GM21447 (cell line): ENCODE data around the gene LAMTOR4.
"Not testable (repeated sequence)": the region's sequence is repeated elsewhere in the genome, so short reads cannot be mapped to it uniquely, and the experiment has no call there.

Experiments
- ATAC-seq: cut with Tn5 transposase; IDR thresholded peaks from one replicate; pipeline ENCODE4 v1.9.1; 2021; ENCODE audit not compliant: unreplicated experiment

LAMTOR4 gene

DNA sequence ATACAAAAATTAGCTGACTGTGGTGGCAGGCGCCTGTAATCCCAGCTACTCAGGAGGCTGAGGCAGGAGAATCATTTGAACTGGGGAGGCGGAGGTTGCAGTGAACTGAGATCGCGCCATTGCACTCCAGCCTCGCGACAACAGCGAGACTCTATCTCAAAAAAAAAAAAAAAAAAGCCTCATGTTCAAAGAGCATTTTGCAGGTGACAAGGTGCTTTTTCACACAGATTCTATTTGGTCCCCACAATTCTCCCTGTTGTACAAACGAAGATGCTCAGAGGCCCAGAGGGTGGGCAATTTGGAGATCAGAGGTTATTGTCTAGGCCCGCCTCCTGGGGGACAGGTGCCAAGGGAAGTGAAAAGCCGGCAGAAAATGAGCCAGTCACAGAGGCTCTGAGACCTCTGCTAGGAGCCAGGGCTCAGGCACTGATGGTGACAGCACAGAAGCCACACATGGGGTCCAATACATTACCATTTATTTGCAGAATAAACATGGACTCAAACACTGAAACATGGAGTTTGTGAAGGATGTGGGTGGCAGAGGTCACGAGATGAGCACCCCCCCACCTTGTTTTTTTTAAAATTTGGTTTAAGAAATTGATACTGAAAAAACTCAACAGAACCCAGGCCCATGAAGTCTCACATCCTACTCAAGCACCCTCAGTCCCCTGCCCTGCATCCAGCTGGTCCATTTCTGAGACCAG lies 20.6 kb downstream of the LAMTOR4 start:
- ATAC-seq, result no peak

DNA sequence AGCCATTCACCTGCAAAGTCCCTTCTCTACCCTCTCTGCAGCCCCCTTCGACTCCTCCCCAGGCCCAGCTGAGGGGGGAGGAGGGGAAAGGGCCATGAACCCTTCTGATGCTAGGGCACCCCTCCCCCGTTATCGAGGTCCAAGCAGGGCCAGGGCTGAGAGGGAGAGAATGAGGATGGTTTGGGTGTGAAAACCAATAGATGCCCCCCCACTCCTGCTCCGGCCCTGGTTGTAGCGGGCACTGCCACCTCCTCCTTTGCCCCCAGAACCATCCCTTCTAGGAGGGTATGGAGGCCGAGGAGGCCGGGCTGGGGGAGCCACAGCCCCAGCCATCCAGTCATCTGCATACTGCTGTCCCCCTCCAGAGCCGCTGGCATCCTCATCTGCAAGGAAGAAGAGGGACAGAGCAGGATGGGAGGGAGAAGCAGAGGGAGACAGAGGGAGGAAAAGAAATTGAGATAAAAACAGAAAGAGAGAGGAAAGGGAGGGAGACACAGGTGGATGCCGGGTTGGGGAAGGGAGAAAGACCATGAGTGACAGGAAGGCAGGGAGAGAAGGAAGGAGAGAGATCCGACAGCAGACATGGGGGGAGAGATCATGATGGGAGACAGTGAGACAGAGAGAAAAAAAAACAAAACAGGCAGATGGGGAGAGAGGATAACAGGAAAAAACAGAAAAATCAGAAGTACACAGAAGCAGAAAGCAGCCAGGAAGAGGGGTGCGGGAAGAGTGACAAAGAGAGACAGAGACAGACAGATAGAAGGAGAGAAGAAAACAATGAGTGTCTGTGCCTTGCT lies 21.6 kb downstream of the LAMTOR4 start:
- ATAC-seq, result no peak

DNA sequence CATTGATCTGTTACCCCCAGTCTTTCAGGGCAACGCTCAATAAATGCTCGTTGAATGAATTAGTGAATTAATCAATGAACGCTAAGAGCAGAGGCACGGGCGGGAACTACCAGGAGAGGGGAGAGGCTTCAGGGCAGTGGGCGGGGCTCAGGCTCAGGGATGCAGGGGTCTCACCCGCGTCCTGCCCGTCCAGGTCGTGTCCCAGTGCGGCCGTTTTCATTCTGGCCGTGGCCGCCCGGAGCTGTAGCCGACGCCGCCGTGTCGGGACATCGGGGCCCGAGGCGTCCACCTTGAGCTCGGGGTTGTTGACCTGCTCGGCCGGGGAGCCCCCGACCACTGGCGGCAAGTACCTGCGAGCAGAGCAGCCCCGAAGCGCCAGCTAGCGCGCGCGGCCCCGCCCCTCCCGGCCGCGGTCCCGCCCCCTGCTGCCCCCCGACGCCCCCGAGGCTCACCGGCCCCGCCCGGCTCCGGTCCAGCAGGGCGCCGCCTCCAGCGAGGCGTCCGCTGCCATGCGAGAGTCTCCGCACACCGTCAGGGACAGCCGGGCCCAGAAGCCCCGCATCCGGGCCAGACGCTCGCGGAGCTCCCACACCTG lies 22.5 kb downstream of the LAMTOR4 start:
- ATAC-seq, result no peak

DNA sequence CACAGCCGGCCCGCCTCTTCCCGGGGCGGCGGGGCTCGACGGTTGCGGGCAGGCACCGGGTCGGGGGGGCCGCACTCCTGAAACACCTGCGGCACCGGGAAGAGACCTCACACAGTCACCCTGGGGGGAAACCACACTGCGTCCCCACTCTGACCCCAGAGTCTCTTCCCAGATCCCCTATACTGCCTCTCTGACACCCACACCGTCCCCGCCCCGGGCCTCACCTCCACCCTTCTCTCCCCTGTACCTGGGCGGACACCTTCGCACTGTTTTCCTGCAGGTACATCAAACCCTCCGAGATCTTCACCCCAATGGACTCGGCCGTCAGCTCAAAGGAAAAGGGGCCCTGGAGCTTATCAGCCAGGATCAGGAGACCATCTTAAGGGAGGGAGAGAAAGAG lies 23.1 kb downstream of the LAMTOR4 start:
- ATAC-seq, result no peak

DNA sequence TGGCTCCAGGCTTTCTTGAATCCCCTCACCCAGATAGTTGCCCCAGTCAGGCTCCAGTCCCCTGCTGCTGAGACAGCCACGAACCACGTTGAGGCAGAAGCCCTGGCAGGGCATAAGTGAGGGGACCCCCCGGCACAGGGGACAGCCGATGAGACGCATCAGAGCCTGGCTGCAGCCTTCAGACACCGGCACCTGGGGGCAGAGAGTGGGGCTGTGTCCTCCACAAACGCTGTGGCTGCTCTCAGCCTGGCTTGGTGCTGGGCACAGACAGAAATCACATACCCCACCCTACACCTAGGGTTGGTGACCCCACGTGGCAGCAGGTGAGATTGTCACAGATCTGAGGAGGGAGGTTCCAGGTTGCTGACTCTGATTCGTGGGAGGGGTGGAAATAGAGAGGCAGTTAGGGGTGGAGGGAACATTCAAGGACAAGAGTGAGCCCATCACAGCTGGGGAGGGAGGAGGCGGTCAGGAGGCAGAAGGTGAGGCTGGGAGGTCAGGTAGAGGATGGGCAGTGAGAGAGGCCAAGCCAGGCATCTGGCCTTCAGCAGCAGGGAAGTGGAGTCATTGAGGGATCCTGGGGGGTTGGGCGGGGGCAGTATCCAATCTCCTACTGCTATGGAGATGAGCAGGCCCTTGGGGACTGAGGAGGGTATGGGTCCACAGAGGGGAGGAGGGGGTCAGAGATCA lies 25.2 kb downstream of the LAMTOR4 start:
- no peak for ATAC-seq

DNA sequence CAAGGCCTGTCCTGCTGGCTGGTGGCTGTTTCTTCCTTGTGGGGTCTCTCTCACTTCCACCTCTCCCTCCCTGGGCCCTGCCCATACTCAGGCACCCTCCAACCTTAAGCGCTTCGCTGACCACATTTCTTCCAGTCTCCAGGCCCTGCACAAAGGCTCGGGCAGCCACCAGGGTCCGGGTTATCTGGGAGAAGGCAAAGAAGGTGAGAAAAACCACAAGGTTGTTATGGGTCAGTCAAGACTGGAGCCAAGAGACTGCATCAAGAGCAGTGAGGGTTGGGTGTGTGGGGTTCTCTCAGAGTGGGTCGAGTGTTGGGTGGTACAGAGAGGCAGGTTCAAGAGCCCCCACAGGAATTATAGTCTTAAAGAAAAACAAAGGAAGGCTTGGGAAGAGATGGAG lies 25.9 kb downstream of the LAMTOR4 start:
- no peak for ATAC-seq

DNA sequence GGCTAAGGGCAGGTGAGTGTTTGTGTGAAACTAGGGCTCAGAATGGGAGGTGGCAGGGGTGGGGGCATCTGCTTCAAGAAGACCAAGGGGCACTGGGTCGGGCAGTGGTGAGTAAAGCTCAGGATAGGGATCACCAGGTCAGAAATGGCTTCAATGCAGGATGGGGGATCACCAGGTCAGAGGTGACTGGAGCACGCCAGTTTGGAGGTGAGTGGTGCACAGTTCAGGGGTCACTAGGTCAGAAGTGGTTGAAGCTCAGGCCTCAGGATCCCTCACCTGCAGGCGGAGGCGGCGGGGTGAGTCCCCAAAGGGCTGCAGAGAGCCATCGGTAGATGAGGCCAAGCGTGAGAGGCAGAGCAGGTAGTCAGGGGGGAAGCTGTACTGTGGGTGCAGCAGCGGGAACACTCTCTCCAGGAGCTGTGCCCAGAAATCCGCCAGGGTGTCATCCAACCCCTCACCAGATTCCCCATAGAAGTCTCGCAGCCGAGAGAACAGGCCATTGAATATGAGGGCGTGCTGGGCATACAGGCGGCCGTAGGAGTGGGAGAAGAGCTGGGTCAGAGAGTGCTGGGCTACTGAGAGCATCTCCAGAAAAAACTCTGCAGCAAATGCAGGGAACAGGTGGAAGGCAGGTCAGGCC lies 26.7 kb downstream of the LAMTOR4 start:
- ATAC-seq, result no peak

DNA sequence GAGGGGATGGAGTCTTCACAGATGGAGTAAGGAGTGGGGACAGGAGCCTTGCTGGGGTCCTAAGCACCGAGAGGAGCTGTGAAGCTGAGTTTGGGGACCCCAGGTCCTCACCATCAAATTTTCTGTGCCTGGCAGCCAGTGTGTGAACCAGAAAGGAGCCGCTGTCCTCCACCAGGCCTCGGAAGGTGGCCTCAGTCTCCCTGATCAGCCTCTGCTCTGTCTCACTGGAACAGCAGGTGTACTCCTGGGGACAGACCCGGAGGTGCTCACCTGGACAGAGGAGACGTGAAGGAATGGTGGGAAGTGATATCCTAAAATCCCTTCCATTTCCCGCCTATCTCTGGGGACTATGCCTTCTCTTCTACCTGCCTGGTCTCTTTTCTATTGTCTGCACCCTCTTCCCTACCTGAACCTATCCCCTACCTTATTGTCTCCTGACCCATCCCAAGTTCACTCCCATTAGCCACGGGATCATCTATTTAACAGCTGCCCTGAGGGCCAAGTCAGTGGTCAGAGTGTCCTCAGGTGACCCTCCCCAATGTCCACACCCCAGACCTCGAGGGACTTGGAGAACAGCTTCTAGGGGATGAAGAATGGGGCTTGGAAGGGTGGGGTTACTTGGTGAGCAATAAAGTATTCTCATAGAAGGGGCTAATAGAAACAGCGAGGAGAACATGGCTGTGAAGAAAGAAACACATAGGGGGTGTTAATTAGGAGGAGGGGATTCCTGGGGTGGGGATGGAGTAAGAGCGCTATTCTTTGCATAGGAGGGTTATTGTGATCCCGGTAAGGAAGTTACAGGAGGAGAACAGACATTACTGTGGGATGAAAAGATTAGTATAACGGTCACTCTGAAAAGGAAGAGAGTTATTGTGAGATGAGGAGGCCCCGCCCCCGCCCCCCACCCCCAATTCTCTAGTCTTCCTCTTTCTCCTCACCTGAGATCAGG lies 27.7 kb downstream of the LAMTOR4 start:
- no peak for ATAC-seq

DNA sequence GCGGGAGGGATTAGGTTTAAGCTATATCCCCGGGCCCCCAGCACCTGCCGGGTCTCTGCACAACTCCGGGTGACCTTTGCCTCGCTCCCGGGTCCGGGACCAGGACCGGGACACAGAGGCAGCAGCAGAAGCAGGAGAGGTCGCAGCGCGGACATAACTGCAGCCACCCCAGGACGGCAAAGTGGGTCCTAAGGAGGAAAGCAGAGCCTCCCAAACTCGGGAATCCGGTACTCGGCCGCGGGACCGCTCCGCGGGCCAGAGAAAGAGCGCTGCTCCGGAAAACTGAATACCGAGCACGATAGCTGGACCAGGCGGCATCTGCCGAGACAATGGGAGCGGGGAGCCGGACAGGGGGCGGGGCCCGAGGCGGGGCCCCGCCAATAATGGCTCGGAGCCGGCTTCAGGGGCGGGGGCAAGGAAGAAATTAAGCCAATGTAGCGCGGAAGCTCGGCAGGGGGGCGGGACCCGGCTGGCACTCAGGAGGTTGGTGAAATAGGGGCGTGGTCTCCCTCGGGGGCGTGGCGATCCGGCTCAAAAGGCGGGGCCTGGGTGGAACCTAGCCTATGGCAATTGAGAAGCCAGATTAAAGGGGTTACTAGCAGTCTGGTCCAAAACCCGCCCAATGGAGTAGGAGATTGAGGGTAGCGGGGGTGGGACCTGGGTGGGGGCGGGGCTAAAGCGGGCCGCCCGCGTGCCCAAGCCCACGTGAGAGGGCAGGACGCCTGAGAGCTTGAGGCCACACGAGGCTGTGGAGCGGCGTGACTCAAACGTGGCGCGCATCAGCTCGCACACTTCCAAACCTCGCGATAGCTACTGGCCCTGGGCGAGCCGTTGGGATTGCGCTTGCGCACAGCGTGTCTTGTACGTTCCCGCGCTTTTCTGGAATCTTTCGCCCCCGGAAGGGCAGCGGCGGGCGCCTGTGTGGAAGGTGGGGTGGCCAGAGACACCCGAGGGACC lies 28.6 kb downstream of the LAMTOR4 start, which contains the start of the genes GPC2 and STAG3:
TSS of gene GPC2 (minus strand) at position 337 of the 957 bp plus-strand sequence. CDS start at position 155, 182 bp downstream.
TSS of gene STAG3 (plus strand) at position 874 of the 957 bp plus-strand sequence. CDS start 2,639 bp downstream, outside the sequence.
- peak; percentile 92 for ATAC-seq

DNA sequence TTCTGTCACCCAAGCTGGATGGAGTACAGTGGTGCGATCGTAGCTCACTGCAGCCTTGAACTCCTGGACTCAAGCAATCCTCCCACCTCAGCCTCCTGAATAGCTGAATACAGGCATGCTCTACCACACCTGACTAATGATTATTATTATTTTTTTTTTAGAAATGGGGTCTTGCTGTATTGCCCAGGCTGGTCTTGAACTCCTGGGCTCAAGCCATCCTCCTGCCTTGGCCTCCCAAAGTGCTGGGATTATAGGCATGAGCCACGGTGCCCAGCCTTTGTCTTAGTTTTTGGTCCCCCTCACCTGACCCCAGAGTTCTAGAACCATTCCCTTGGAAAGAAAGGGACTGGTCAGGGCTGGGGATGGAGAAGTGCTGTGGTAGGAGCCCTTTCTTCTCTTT lies 31.4 kb downstream of the LAMTOR4 start:
- ATAC-seq, result not testable (repeated sequence)

DNA sequence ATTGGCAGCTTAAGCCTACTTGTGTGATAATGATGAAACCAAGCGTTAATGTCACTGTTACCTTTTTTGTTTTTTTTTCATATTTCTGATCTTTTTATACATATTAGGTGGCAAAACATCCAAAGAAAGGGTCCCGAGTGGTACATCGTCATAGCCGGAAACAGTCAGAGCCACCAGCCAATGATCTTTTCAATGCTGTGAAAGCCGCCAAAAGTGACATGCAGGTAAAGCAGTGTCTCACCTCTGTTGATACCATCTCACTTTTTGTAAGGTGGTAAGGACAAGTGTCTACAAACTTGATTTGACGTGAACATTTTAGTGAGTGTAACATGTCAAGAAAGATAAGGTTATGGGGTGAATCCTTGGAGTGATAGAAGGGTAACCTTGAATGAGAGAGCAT lies 33.9 kb downstream of the LAMTOR4 start:
- ATAC-seq, result not testable (repeated sequence)

DNA sequence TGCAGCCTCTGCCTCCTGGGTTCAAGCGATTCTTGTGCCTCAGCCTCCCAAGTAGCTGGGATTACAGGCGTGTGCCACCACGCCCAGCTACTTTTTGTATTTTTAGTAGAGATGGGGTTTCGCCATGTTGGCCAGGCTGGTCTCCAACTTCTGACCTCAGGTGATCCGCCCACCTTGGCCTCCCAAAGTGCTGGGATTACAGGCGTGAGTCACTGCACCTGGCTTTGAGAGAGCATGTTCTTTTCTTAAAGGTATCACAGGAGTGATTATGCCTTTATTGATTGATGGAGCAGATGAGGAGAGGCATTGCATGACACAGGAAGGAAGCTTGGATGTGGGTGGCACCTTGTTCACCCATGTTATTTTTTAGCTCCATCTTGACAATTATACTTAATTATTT lies 34.4 kb downstream of the LAMTOR4 start:
- not testable (repeated sequence) for ATAC-seq

DNA sequence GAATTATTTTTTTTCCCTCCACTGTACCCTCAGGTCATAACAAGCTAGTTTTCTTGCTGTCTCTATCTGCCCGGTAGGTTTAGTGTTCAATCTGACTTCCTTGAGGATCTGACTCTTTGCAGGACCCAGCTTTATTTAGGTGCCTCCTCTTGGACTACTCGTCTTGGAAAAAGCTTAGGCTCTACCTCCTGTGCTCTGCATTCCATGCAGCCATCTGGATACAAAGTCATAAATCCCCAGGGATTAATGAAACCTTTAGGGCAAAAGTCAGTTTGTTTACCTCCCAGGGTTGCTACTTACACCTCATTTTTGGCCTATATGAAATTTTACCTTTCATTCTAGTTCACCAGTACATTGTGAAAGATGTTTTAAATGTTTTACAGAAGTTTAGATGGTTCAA lies 37.0 kb downstream of the LAMTOR4 start:
- no peak for ATAC-seq

DNA sequence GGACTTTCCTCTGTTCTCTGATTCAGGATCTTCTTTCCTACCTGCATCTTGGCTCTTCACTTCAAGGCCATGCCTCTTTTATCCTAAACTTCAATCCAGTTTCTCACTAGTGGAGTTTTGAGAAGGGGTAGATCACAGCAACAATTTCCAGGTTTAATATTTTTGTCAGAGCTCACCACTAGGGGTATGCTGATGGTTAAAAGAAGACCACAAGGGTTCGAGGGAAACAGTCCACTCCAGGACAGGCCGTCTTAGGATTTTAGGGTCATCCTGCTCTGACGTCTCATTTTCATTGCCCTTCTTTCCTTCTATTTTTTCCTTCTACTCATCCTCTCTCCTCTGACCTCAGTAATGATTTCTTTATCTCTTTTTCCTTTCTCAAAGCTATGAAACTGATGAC lies 40.3 kb downstream of the LAMTOR4 start:
- ATAC-seq, result no peak

DNA sequence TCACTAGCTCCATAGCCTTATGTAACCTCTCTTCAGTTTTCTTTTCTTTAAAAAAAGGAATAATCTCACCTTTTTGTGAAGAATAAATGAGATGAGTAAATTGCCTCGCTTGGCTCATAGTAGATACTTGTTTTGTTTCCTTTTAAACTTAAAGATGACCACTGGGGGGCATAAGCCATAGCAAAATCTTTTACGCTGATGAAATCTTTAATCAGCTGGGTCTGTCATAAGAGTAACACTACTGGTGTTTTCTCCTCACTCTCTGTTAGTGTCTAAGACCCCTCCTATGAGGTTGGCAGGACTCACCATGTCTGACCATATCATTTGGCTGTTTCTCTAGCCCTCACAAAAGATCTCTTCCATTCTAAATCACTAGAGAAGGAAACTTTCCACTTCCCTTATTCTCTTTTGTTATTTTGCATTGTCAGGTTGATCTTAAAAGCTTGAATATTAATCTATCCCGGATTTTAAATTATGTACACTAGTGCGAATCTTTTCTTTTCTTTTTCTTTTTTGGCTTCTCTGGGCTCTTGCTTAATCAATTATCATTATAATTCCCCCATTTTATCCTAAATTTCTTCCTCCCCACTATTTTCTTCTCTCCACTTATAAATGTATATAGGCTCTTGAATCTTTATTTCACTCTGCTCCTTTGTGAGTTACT lies 41.5 kb downstream of the LAMTOR4 start:
- ATAC-seq, result no peak

DNA sequence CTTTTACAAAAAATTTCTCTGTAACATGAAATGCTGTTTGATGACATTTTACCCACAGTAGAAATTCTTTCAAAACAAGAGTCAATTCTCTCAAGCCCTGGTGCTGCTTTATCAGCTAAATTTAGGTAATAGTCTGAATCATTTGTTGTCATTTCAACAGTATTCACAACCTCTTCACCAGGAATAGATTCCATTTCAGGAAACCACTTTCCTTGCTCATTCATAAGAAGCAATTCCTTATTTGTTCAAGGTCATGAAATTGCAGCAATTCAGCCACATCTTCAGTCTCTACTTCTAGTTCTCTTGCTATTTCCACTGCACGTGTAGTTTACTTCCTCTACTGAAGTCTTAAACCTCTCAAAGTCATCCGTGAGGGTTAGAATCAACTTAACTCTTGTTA lies 43.1 kb downstream of the LAMTOR4 start:
- ATAC-seq, result no peak

DNA sequence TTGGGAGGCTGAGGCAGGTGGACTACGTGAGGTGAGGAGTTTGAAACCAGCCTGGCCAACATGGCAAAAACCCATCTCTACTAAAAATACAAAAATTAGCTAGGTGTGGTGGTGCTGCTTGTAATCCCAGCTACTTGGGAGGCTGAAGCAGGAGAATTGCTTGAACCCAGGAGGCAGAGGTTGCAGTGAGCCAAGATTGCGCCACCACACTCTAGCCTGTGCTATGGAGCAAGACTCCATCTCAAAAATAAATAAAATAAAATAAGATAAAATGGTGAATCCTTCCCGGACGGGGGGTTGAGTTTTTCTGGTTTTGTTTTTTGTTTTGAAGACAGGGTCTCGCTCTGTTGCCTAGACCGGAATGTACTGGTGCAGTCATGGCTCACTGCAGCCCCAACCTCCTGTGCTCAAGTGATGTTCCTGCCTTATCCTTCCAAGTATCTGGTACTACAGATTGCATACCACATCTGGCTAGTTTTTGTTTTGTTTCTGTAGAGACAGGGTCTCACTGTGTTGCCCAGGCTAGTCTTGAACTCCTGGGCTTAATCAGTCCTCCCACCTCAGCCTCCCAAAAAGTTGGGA lies 43.7 kb downstream of the LAMTOR4 start:
- ATAC-seq, result not testable (repeated sequence)

DNA sequence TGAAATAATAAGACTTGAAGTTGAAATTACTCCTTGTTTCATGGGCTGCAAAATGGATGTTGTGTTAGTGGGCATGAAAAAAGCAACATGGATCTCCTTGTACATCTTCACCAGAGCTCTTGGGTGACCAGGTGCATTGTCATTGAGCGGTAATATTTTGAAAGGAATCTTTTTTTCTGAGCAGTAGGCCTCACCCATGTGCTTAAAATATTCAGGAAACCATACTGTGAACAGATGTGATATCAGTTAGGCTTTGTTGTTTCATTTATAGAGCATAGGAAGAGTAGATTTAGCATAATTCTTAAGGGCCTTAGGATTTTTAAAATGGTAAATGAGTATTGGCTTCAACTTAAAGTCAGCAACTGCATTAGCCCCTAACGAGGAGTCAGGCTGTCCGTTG lies 44.3 kb downstream of the LAMTOR4 start:
- no peak for ATAC-seq
